GM12872 (cell line): ENCODE measurements around the gene SLC7A8.

Experiments used
- CTCF ChIP-seq: IDR thresholded peaks from 3 replicates; pipeline ENCODE4 v1.5.1; 2011; ENCODE audit warnings: low read depth, mild to moderate bottlenecking, low read length, moderate library complexity; ENCODE audit not compliant: insufficient read depth

Gene SLC7A8

GRCh38 chr14:23095196-23096108 is 88.0 kb downstream of the SLC7A8 start, which contains the start of gene C14orf119:
TSS of gene C14orf119 (plus strand) at chr14:23095505. CDS start at chr14:23097659, 2,154 bp downstream.
- TF ChIP-seq CTCF, result no peak

- no peak for TF ChIP-seq CTCF
These were observed 88.7 kb downstream of the SLC7A8 start, which contains the start of gene ACIN1 for GRCh38 chr14:23094666-23095195. TSS of gene ACIN1 (minus strand) at chr14:23095136. CDS start at chr14:23095112, 24 bp downstream.

- TF ChIP-seq CTCF, result peak; percentile 31; the same call in 2 of the 3 replicates
These were observed 89.3 kb downstream of the SLC7A8 start for GRCh38 chr14:23093991-23094665.

- TF ChIP-seq CTCF, result no peak
These were observed 89.9 kb downstream of the SLC7A8 start for GRCh38 chr14:23093526-23093925.

GRCh38 chr14:23093104-23093503 is 90.4 kb downstream of the SLC7A8 start:
- no peak for TF ChIP-seq CTCF

GRCh38 chr14:23091294-23092225 is 91.9 kb downstream of the SLC7A8 start:
- no peak for TF ChIP-seq CTCF
